ENCODE data around the gene MRPS18A.
"Not testable (repeated sequence)": the region's sequence is repeated elsewhere in the genome, so short reads cannot be mapped to it uniquely, and the experiment has no call there.

The MRPS18A gene

GRCh38 chr6:43717822-43718221 is 30.2 kb upstream of the MRPS18A start:
- DNase-seq (ENCODE audit: extremely low read depth in 1 of 2, low read depth in 1 of 2): no peak

GRCh38 chr6:43717389-43717788 is 29.8 kb upstream of the MRPS18A start:
- DNase-seq (ENCODE audit: extremely low read depth in 1 of 2, low read depth in 1 of 2): no peak

- no peak for DNase-seq (ENCODE audit: extremely low read depth in 1 of 2, low read depth in 1 of 2)
Observed at GRCh38 chr6:43716099-43716498, 28.5 kb upstream of the MRPS18A start.

DNA sequence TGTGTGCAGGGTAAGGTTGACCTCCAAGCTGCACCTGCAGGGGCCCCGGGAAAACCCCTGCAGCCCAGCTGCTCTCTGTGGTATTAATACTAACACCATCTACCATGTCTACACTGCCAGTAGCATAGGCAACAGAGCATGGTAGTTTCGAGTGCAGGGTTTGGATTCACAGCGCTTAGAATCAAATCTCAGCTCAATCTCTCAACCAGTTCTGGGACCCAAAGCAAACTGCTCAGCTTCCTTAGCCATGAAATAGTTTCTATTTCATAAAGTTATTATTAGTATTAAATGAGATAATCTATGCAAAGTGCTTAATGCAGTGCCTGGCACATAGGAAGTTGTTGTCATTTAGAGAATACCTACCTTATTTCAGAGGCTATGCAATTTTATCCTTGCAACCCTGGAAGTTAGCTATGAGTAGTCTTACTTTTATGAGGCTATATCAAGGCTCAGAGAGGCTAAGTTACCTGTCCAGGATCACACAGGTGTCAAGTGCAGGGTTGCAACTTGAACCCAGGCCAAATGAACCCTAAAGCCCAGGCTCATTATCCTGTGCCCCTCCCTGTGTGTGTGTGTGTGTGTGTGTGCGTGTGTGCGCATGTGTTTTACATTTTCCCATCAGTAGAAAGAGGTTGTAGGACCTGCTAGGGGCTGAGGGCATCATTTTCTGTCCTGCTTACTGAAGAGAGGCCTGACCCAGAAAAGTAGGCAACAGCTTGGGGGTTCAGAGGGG is 27.6 kb upstream of the MRPS18A start:
- no peak for DNase-seq (ENCODE audit: extremely low read depth in 1 of 2, low read depth in 1 of 2)

GRCh38 chr6:43714311-43715055 is 26.9 kb upstream of the MRPS18A start:
- DNase-seq (ENCODE audit: extremely low read depth in 1 of 2, low read depth in 1 of 2): no peak

- DNase-seq (ENCODE audit: extremely low read depth in 1 of 2, low read depth in 1 of 2): no peak
Observed at GRCh38 chr6:43713643-43714310, 26.2 kb upstream of the MRPS18A start.

- DNase-seq (ENCODE audit: extremely low read depth in 1 of 2, low read depth in 1 of 2): no peak
Observed at GRCh38 chr6:43712579-43712978, 25.0 kb upstream of the MRPS18A start.

GRCh38 chr6:43710576-43710975 is 23.0 kb upstream of the MRPS18A start:
- no peak for DNase-seq (ENCODE audit: extremely low read depth in 1 of 2, low read depth in 1 of 2)

DNA sequence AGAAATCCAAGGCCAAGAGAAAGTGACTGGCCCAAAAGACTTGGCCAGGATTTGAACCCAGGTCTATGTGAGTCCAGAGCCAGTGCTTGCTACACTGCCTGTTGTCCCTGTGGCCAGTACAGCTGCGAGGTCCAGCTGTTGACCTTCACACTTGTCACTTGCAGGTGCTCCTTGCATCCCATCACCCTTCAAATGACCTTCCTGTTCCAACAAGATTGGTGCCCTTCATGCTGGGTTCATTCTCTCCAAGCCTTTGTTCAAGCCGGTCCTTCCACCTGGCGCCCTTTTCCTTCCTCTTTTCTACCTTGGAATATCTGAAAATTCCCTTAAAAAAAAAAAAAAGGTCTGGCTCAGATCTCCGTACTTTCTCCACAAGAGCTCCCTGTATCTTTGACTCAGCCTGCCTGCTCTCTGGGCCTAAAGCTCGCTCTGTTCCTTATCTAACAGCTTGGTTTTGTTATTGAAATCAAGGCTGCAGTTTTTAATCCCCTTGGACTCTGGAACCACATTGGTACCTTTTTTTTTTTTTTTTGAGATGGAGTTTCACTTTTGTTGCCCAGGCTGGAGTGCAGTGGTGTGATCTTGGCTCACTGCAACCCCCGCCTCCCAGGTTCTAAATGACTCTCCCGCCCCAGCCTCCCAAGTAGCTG is 22.2 kb upstream of the MRPS18A start:
- DNase-seq (ENCODE audit: extremely low read depth in 1 of 2, low read depth in 1 of 2): no peak

GRCh38 chr6:43708860-43709653 is 21.5 kb upstream of the MRPS18A start:
- no peak for DNase-seq (ENCODE audit: extremely low read depth in 1 of 2, low read depth in 1 of 2)

- no peak for DNase-seq (ENCODE audit: extremely low read depth in 1 of 2, low read depth in 1 of 2)
Observed at GRCh38 chr6:43707767-43708166, 20.2 kb upstream of the MRPS18A start.

GRCh38 chr6:43707269-43707668 is 19.7 kb upstream of the MRPS18A start:
- DNase-seq (ENCODE audit: extremely low read depth in 1 of 2, low read depth in 1 of 2): no peak

- no peak for DNase-seq (ENCODE audit: extremely low read depth in 1 of 2, low read depth in 1 of 2)
Observed at GRCh38 chr6:43706788-43707187, 19.2 kb upstream of the MRPS18A start.

GRCh38 chr6:43705996-43706395 is 18.4 kb upstream of the MRPS18A start:
- no peak for DNase-seq (ENCODE audit: extremely low read depth in 1 of 2, low read depth in 1 of 2)

- DNase-seq (ENCODE audit: extremely low read depth in 1 of 2, low read depth in 1 of 2): no peak
Observed at GRCh38 chr6:43703512-43704429, 16.2 kb upstream of the MRPS18A start.

GRCh38 chr6:43702534-43703440 is 15.2 kb upstream of the MRPS18A start:
- DNase-seq (ENCODE audit: extremely low read depth in 1 of 2, low read depth in 1 of 2): no peak

DNA sequence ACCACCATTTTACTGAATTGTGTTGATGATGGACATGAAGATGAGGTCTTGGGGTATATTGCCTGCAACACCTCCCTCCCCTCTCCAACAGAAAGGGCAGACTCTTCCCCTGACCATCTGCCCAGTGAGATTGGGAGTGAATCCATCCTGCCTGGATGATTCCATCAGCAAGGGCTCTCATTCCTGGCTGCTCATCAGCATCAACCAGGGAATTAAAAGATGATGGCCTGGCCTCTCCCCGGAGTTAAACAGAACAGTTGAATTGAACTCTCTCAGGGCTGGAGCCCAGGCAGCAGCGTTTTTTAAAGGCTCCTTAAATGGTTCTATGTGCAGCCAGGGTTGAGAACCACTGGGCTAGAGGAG is 14.6 kb upstream of the MRPS18A start:
- no peak for DNase-seq (ENCODE audit: extremely low read depth in 1 of 2, low read depth in 1 of 2)

DNA sequence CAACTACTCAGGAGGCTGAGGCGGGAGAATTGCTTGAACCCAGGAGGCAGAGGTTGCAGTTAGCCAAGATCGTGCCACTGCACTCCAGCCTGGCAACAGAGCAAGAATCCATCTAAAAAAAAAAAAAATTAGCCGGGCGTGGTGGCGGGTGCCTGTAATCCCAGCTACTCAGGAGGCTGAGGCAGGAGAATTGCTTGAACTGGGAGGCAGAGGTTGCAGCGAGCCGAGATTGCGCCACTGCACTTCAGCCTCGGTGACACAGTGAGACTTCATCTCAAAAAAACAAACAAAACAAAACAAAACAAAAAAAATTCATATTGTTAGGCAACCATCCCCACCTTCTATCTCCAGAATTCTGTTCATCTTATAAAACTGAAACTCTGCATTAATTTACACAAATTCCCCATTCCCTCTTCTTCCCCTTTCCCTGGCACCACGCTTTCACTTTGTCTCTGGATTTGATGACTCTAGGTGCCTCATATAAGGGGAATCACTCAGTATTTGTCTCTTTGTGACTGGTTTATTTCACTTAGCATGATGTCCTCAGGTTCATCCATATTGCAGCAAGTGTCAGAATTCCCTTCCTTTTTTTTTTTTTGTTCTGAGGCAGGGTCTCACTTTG is 13.5 kb upstream of the MRPS18A start:
- DNase-seq (ENCODE audit: extremely low read depth in 1 of 2, low read depth in 1 of 2): not testable (repeated sequence)
